Peyer's patch (tissue), 4 donors: ENCODE data around the gene DHX8.

Experiments
- POLR2A ChIP-seq, 2 donors: fragments of 450-650 bp; IDR thresholded peaks; one replicate each; pipeline ENCODE4 v1.5.1; 2017; ENCODE audit warnings: antibody characterized with exemption in 2 of 2, mild to moderate bottlenecking in 2 of 2, moderate library complexity in 2 of 2
- TF ChIP-seq, protein P1 (sequence below), 6 experiments: fragments of 450-650 bp in 4 of 6; fragments of 200-600 bp in 2 of 6; sonication (generic) in 1 of 6; IDR thresholded peaks; one replicate each; pipeline ENCODE4 v1.5.1; 2017 to 2019; ENCODE audit warnings: antibody characterized with exemption in 6 of 6, mild to moderate bottlenecking in 3 of 6, moderate library complexity in 1 of 6

DNA sequence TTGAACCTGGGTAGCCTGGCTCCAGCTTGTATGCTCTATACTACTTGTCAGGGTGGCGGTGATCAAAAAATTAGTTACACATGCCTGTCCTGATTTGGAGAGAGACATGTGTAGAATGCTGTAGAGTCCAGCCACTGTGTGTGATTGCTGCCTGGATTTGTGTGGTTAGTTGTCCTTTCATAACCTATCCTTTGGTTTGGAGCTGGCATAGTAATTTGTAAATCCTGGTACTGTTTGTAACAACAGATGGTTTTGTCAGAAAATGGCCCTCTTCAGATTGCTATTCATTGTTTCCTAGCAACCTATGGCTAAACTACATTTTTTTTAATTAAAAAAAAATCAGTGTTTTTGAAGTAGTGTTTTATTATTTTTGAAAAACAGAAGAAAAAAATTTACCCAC is 31.9 kb downstream of the DHX8 start:
- no peak for TF ChIP-seq POLR2A (IDR thresholded peaks at IDR 0.05)
- TF ChIP-seq, protein P1, sequence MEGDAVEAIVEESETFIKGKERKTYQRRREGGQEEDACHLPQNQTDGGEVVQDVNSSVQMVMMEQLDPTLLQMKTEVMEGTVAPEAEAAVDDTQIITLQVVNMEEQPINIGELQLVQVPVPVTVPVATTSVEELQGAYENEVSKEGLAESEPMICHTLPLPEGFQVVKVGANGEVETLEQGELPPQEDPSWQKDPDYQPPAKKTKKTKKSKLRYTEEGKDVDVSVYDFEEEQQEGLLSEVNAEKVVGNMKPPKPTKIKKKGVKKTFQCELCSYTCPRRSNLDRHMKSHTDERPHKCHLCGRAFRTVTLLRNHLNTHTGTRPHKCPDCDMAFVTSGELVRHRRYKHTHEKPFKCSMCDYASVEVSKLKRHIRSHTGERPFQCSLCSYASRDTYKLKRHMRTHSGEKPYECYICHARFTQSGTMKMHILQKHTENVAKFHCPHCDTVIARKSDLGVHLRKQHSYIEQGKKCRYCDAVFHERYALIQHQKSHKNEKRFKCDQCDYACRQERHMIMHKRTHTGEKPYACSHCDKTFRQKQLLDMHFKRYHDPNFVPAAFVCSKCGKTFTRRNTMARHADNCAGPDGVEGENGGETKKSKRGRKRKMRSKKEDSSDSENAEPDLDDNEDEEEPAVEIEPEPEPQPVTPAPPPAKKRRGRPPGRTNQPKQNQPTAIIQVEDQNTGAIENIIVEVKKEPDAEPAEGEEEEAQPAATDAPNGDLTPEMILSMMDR (IDR thresholded peaks at IDR 0.05), result no peak
